OCI-M2 (cell line): ENCODE data around the gene ITPKC.
"Not testable (repeated sequence)": the region's sequence is repeated elsewhere in the genome, so short reads cannot be mapped to it uniquely, and the experiment has no call there.

Experiments used
- DNase-seq: peaks from one replicate; lab custom pipeline; 2025; ENCODE audit not compliant: unreplicated experiment; lab: John Stamatoyannopoulos, UW

Gene ITPKC

DNA sequence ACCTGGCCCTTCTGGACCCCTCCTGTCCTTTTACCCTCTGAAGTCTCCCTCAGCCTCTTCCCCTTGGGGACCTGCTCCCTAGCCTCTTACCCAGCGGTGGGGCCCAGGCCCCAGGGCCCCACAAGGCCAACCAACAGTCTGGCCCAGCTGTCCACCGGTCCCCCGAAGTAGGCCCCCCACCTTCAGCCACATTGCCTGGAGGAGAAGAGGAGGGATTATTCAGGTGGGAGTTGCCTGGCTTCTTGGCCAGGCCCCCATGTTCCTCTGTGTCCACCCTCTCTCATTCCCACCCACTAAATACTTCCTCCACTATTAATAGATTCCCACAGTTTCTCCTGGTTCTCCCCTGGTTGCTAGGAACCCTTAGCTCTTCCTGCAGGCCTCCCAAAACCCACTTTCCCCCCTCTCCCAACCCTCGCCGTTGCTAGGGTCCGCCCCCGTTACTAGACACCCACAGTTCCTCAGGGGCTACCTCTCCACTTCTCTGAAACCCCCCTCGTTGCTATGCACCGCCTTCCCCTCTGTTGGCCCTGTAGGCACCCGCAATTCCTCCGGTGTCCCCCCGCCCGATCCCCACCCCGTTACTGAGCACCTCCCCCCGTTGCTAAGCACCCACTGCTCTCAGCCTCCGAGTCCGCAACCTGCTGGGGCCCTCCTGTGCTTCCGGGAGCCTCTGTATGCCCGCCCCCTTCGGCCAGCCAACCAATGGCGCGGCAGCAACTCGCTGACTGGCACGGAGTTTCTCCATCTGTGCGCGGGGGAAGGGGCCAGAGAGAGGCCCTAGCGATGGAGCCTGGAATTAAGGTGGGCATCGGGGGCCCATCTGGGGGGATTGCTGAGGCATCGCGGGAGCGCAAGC is 2.2 kb upstream of the ITPKC start:
- peak; percentile 61 for DNase-seq

DNA sequence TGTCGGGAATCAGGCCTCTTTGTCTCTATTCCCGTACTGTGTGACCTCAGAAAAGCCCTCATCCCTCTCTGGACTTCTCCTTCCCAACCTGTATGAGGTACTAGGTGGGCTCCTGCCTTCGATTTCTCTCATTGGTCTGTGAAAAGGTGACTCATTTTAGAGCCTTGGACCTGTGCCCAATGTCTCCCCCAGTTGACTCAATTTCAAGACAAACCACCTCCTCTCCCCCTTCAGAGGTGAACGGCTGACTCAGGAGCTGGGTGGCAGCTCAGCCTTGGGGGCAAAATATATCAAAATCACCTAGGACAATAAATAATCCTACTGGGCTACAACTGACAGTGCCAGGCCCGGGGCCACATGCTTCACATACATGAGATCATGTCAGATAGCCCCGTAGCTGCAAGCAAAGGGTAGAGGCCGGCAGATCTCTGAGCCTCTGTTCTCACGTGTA is 856 bp upstream of the ITPKC start:
- no peak for DNase-seq

DNA sequence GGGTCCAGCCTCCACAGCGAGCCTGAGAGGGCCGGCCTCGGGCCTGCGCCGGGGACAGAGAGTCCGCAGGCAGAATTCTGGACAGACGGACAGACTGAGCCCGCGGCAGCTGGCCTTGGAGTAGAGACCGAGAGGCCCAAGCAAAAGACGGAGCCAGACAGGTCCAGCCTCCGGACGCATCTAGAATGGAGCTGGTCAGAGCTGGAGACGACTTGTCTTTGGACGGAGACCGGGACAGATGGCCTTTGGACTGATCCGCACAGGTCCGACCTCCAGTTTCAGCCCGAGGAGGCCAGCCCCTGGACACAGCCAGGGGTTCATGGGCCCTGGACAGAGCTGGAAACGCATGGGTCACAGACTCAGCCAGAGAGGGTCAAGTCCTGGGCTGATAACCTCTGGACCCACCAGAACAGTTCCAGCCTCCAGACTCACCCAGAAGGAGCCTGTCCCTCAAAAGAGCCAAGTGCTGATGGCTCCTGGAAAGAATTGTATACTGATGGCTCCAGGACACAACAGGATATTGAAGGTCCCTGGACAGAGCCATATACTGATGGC is 490 bp downstream of the ITPKC start:
- no peak for DNase-seq

DNA sequence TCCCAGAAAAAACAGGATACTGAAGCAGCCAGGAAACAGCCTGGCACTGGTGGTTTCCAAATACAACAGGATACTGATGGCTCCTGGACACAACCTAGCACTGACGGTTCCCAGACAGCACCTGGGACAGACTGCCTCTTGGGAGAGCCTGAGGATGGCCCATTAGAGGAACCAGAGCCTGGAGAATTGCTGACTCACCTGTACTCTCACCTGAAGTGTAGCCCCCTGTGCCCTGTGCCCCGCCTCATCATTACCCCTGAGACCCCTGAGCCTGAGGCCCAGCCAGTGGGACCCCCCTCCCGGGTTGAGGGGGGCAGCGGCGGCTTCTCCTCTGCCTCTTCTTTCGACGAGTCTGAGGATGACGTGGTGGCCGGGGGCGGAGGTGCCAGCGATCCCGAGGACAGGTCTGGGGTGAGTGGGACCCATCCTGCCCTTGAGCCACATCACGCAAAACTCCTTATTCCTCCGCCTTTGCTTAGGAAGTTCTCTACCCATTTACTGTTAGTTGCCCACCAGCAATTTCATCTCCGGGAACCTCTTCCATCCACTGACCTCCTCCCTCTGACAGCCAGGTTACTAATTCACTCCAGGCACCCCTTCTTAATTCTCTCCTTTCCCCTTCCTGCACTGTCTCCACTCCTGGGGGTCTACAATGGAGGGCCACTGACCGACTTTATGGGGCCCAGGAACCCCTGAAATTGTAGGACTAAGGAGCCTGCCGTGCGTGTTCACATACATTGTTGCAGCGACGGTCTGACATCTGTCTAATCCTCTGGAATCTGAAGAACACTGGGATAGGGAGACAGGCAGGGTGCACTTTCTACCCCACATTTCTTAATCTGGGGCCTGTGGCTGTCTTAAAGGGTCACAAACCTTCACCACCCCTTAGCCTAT is 1.2 kb downstream of the ITPKC start:
- DNase-seq = no peak

DNA sequence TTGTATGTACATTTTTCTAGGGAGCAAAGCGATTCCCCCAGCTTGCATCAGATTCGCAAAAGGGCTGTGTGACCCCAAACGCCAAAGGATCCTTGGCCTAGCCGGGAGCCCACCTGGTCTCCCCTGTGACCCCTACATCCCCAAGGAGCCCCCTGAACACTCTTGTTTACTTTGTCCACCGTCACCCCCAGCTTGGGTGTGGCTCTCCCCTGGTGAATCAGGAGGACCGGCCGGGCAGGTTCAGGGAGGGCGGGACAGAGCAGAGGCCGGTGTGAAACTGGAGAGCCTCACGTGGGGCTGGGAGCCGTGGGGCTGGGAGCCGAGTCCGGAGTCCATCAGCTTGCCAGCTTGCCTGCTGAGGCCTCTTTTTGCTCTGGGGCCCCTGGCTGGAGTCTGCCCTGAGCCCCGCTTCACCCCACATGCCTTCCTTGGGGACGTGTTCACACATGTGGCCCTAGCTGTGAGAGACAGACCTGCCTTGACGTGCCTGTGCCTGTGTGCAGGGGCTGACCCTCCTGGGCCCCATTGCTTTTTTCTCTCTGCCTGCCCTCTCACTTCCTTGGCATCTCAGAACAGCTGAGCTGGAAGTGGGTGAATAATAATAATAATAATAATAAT is 2.0 kb downstream of the ITPKC start:
- no peak for DNase-seq

DNA sequence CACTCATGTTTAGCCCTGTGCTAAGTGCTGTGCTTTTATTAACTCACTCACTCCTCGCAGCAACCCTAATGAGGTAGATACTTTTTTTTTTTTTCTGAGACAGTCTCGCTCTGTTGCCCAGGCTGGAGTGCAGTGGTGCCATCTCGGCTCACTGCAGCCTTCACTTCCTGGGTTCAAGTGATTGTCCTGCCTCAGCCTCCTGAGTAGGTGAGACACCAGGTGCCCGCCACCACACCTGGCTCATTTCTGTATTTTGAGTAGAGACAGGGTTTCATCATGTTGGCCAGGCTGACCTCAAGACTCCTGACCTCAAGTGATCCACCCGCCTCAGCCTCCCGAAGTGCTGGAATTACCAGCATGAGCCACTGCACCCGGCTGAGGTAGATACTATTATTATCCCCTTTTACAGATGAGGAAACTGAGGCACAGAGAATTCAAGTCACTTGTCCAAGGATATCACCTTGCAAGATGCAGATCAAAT is 2.5 kb downstream of the ITPKC start:
- no peak for DNase-seq

DNA sequence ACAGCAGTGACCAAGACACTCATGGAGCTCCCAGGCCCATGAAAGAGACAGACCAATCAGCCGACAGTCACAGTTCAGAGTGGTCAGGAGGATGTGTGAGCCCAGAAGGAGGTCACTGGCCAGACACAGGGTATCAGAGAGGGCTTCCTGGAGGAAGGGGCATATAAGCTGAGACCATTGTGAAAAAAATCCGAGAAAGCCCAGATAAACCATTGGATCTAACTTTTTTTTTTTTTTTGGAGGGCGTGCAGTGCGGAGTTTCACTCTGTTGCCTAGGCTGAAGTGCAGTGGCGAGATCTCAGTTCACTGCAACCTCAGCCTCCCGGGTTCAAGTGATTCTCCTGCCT is 4.2 kb downstream of the ITPKC start:
- no peak for DNase-seq

DNA sequence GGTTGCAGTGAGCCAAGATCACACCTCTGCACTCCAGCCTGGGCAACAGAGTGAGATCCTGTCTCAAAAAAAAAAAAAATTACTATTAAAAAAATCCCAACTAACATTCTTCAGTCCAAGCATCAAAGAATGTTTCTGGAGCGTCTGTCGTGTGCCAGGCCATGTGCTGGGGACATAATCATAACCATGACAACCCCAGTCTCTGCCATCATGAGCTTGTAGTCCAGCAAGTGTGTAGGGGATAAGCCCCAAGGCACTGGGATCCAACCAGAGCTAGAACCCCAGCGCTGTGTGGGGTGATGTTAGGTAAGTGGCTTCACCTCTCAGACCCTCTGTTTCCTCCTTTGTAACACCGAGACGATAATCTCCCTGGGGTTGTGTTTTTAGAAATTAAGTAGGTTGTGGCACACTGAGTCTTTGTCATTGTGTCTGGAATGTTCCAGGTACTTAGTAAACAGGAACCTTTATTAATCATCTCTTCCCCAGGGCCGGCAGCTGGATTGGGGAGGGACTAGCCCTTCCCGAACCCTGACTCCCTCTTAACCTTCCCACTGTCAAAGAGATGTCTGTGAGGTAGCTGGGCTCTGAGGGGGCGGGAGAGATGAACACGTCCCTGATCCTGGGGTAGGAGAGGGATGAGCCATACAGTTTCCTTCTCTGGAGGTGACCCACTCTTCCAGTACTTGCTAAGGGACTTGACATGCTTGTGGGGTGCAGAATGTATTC is 5.2 kb downstream of the ITPKC start:
- no peak for DNase-seq

DNA sequence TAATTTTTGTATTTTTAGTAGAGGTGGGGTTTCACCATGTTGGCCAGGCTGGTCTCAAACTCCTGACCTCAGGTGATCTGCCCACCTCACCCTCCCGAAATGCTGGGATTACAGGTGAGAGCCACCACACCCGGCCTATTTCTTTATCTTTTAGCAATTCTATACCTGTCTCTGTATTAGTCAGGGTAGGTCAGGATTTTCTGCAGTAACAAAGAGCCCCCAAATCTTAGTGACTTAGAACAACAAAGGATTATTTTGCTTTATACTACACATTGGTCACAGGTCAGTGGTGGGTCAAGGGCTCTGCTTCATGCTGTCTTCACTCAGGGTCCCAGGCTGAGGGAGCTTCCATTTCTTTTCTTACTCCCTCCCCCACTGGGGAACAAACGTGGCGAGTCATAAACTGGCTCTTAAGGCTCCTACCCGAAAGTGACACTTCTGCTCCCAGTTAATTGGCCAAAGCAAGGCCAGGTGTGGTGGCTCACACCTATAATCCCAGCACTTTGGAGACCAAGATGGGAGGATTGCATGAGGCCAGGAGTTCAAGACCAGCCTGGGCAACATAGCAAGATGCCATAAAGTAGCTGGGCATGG is 6.8 kb downstream of the ITPKC start:
- DNase-seq = no peak

DNA sequence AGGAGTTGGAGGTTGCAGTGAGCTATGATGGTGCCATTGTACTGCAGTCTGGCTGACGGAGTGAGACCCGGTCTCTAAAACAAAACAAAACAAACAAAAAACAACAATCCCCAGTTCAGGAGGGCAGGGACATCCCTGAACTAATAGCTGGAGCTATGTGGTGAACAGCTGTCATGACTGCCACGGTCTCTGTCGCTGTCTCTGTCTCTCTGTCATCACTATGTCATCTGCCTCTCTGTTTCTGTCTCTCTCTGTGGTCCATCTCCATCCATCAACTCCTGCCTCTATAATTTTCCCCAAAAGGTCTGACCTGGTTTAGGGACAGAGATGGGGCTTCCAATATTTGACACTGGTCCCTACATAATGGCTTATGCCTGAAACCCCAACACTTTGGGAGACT is 7.4 kb downstream of the ITPKC start:
- no peak for DNase-seq

DNA sequence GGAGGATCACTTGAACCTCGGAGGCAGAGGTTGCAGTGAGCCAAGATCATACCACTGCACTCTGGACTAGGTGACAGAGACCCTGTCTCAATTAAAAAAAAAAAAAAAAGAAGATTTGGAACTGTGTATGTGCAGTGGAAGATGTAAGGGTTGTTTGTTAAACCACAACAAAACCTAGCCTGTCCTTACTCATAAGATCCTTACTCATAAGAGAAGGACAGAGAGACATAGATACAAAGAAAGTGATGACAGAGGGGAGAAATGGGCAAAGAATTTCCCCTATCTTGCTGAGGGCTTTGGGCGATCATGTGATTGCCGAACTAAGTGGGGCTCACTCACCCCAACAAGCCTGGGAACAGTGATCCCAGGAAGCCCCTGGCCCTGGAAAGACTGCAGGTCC is 7.9 kb downstream of the ITPKC start:
- DNase-seq = no peak

DNA sequence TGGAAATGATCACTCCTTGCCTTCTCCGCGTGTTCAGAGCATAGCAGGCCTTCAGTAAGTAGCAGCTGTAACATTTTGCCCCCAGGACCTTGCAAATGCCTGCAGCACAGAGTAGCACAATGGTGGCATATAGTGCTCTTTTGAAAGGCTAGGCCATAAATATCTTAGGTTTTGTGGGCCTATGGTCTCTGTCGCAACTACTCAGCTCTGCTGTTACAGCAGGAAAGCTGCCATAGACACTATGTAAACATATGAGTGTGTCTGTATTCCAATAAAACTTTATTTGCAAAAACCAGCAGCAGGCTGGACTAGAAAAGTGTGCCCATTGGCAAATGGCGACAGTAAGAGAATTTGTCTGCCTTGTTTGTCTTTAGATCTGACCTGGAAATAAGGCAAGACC is 9.4 kb downstream of the ITPKC start:
- DNase-seq = no peak

DNA sequence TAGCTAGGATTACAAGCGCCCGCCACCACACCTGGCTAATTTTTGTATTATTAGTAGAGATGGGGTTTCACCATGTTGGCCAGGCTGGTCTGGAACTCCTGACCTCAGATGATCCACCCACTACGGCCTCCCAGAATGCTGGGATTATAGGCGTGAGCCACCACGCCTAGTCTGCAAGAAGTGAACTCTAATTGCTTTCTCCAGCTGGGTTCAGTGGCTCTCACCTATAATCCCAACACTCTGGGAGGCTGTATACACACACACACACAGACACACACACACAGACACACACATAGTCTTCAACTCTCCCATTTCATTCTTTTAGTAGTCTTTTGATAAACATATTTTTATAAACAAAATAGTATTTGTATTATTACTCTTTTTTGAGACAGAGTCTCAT is 13.2 kb downstream of the ITPKC start:
- not testable (repeated sequence) for DNase-seq

DNA sequence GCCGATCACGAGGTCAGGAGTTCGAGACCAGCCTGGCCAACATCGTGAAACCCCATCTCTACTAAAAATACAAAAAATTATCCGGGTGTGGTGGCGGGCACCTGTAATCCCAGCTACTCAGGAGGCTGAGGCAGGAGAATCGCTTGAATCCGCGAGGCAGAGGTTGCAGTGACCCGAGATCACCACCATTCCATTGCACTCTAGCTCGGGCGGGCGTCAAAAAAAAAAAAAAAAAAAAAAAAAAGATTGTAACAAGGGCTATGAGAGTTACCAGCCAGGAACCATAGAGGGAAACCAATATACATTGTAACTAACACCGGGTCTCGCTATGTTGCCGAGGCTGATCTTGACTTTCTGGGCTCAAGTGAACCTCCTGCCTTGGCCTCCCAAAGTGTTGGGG is 15.4 kb downstream of the ITPKC start:
- not testable (repeated sequence) for DNase-seq

DNA sequence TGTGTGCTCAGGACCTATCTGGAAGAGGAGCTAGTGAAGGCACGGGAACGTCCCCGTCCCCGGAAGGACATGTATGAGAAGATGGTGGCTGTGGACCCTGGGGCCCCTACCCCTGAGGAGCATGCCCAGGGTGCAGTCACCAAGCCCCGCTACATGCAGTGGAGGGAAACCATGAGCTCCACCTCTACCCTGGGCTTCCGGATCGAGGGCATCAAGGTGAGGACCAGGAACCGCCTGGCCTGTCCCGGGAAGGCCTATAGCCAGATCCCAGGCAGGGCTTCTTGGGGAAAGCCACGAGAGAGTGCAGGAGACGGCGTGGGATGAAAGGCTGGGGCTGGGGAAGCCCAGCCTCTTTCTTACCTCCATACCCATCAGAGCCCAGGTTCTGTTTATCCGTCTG is 16.2 kb downstream of the ITPKC start:
- no peak for DNase-seq

DNA sequence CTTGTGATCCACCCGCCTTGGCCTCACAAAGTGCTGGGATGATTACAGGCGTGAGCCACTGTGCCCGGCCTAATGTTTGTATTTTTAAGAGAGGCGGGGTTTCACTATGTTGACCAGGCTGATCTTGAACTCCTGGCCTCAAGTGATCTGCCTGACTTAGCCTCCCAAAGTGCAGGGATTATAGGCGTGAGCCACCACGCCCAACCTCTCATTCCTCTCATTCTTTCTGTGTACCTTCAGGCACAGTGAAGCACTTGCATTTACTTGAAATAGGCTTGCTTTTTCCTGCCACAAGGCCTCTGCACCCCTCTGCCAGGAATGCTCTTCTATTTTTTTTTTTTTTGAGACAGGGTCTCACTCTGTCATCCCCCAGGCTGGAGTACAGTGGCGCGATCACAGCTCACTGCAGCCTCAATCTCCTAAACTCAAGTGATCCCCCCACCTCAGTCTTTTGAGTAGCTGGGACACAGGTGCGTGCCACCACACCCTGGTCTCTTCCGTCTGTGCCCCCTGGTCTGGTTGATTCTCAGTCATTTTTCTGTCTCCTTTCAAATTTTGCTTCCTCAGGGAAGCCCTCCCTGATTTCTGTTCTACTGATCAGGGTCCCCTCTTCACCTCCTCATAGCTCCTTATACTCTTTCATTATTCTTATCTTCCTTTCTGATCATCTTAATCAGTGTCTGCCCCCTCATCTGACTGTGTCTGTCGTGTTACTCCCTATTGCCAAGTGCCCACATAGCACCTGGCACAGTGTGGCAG is 18.3 kb downstream of the ITPKC start:
- no peak for DNase-seq

DNA sequence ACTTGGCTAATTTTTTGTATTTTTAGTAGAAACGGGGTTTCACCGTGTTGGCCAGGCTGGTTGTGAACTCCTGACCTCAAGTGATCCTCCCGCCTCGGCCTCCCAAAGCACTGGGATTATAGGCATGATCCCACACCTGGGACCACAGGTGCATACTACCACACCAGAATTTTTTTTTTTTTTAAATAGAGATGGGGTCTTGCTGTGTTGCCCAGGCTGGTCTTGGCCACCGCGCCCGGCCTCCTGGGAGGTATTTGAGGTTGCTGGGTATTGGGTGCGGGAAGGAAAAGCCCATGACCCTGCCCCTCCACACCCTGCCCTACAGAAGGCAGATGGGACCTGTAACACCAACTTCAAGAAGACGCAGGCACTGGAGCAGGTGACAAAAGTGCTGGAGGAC is 19.7 kb downstream of the ITPKC start:
- no peak for DNase-seq

DNA sequence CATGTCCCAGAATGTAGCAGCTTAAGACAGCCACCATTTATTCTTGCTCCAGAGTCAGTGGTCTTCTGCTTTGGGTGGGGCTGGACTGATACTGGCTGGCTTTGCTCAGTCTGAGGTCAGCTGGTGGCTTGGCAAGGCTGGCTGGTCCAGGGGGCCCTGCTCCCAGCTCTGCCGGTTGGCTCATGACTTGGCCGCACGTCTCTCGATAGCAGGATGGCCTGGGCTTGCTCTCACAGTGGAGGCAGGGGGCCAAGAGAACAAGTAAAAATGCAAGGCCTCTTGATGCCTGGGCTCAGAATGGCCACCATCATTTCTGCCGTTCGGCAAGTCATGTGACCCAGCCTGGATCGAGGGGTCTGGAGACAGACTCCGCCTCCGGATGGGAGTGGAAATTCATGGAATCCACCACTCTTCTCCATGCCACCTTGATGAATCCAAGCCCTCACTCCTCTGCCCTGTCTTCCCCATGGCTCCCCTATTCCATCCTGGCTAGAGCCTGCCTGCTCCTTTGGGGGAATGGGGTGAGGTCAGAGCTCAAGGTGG is 20.3 kb downstream of the ITPKC start:
- DNase-seq = no peak
